Loucy (cell line): ENCODE data around the gene KCNMA1.

Experiments
- H2AFZ ChIP-seq: fragments of 200-600 bp; sonication (generic); 2 replicates; pipeline ENCODE4 v1.6.0; 2016; ENCODE audit warnings: antibody characterized with exemption, mild to moderate bottlenecking, low read length, moderate library complexity
- H3F3A ChIP-seq: fragments of 200-600 bp; 2 replicates; pipeline ENCODE4 v1.6.0; 2016; ENCODE audit warnings: antibody characterized with exemption, low read depth, mild to moderate bottlenecking
- H3K27me3 ChIP-seq: fragments of 200-600 bp; sonication (generic); 2 replicates; pipeline ENCODE4 v1.6.1; 2014; ENCODE audit warnings: low read length, mild to moderate bottlenecking; ENCODE audit not compliant: insufficient read depth, poor library complexity, severe bottlenecking
- H3K36me3 ChIP-seq: fragments of 200-600 bp; sonication (generic); 2 replicates; pipeline ENCODE4 v1.6.1; 2016; ENCODE audit warnings: low read length; ENCODE audit not compliant: insufficient read depth
- H3K4me1 ChIP-seq: fragments of 200-600 bp; sonication (generic); 2 replicates; pipeline ENCODE4 v1.5.1; 2014; ENCODE audit warnings: low read length, mild to moderate bottlenecking; ENCODE audit not compliant: insufficient read depth, poor library complexity, severe bottlenecking
- H3K4me2 ChIP-seq: fragments of 200-600 bp; sonication (generic); 2 replicates; pipeline ENCODE4 v1.6.0; 2014; ENCODE audit warnings: antibody characterized with exemption, low read length, low read depth, mild to moderate bottlenecking; ENCODE audit not compliant: poor library complexity, severe bottlenecking
- H3K4me3 ChIP-seq: fragments of 200-600 bp; sonication (generic); 2 replicates; pipeline ENCODE4 v1.5.1; 2014; ENCODE audit warnings: low read length, mild to moderate bottlenecking, mixed read lengths; ENCODE audit not compliant: poor library complexity, severe bottlenecking
- H3K79me2 ChIP-seq: fragments of 200-600 bp; sonication (generic); 2 replicates; pipeline ENCODE4 v1.6.1; 2014; ENCODE audit warnings: low read length; ENCODE audit not compliant: insufficient read depth
- H3K9ac ChIP-seq: fragments of 200-600 bp; sonication (generic); 2 replicates; pipeline ENCODE4 v1.6.0; 2014; ENCODE audit warnings: mild to moderate bottlenecking, low read depth, low read length, moderate library complexity; ENCODE audit not compliant: poor library complexity, severe bottlenecking
- H3K9me2 ChIP-seq: fragments of 200-600 bp; sonication (generic); replicated peaks from 2 replicates; pipeline ENCODE4 v1.6.1; 2016; ENCODE audit warnings: low read depth, low read length, mixed read lengths
- H3K9me3 ChIP-seq: fragments of 200-600 bp; sonication (generic); 2 replicates; pipeline ENCODE4 v1.6.1; 2014; ENCODE audit warnings: mild to moderate bottlenecking, antibody characterized with exemption, low read length, low read depth; ENCODE audit not compliant: insufficient read depth
- H4K20me1 ChIP-seq: fragments of 200-600 bp; sonication (generic); 2 replicates; pipeline ENCODE4 v1.6.0; 2014; ENCODE audit warnings: antibody characterized with exemption, low read length, mild to moderate bottlenecking; ENCODE audit not compliant: insufficient read depth, poor library complexity, severe bottlenecking
- CTCF ChIP-seq: fragments of 200-600 bp; sonication (generic); conservative IDR thresholded peaks from 2 replicates; pipeline ENCODE4 v1.5.1; 2014; ENCODE audit warnings: mild to moderate bottlenecking, antibody characterized with exemption, low read length
- EZH2phosphoT487 ChIP-seq: fragments of 200-600 bp; IDR thresholded peaks from 2 replicates; pipeline ENCODE4 v1.6.1; 2018; ENCODE audit warnings: antibody characterized with exemption, mild to moderate bottlenecking, moderate library complexity, borderline replicate concordance

Gene KCNMA1

GRCh38 chr10:76944640-76945039, 693.0 kb downstream of the KCNMA1 start:
- TF ChIP-seq EZH2phosphoT487 (no peak), CTCF (no peak)
- Histone ChIP-seq H3F3A (no peaks in the 10 kb centered on the region), H3K4me2 (no peak overlapping the region), H3K9me2 (no peaks in the 10 kb centered on the region), H3K4me3 (no peak overlapping the region), H3K4me1 (peaks cover 17% of the 10 kb centered on the region), H3K9ac (no peak overlapping the region), H4K20me1 (no peaks in the 10 kb centered on the region), H3K27me3 (no peaks in the 10 kb centered on the region), H3K79me2 (no peaks in the 10 kb centered on the region), H3K36me3 (no peaks in the 10 kb centered on the region), H3K9me3 (no peaks in the 10 kb centered on the region), H2AFZ (no peak overlapping the region)

- no peaks in the 10 kb centered on the region for H3K27me3 ChIP-seq
- no peaks in the 10 kb centered on the region for H4K20me1 ChIP-seq
- H3K9me2 ChIP-seq, result no peaks in the 10 kb centered on the region
- peak overlapping the region; percentile 39 for H3K4me3 ChIP-seq
- no peak for TF ChIP-seq EZH2phosphoT487
- H3F3A ChIP-seq, result no peaks in the 10 kb centered on the region
- H2AFZ ChIP-seq, result peak overlapping the region; percentile 18
- peak overlapping the region; percentile 50 for H3K9ac ChIP-seq
- H3K36me3 ChIP-seq, result no peaks in the 10 kb centered on the region
- peaks cover 17% of the 10 kb centered on the region for H3K4me1 ChIP-seq
- H3K9me3 ChIP-seq, result no peaks in the 10 kb centered on the region
- no peaks in the 10 kb centered on the region for H3K79me2 ChIP-seq
- peak overlapping the region; percentile 52 for H3K4me2 ChIP-seq
Observed at GRCh38 chr10:76942628-76943416, 694.8 kb downstream of the KCNMA1 start.

- H3K9ac ChIP-seq, result no peak overlapping the region
- H3F3A ChIP-seq, result no peaks in the 10 kb centered on the region
- H3K79me2 ChIP-seq, result no peaks in the 10 kb centered on the region
- no peak overlapping the region for H2AFZ ChIP-seq
- H3K4me2 ChIP-seq, result no peak overlapping the region
- H3K36me3 ChIP-seq, result no peaks in the 10 kb centered on the region
- peaks cover 17% of the 10 kb centered on the region for H3K4me1 ChIP-seq
- TF ChIP-seq CTCF (no peak), EZH2phosphoT487 (no peak)
- no peaks in the 10 kb centered on the region for H3K27me3 ChIP-seq
- no peaks in the 10 kb centered on the region for H3K9me3 ChIP-seq
- H3K4me3 ChIP-seq, result no peak overlapping the region
- no peaks in the 10 kb centered on the region for H3K9me2 ChIP-seq
- no peaks in the 10 kb centered on the region for H4K20me1 ChIP-seq
Observed at GRCh38 chr10:76939933-76940468, 697.6 kb downstream of the KCNMA1 start.
